HG02759 (cell line): ENCODE data around the gene AEBP2.
A peak's percentile ranks its signal among the peaks of the same experiment; 100 is the strongest.

Source experiments
- ATAC-seq: cut with Tn5 transposase; IDR thresholded peaks from one replicate; pipeline ENCODE4 v1.9.1; 2021; ENCODE audit warnings: mild to moderate bottlenecking, moderate library complexity; ENCODE audit not compliant: unreplicated experiment

AEBP2 gene

GRCh38 chr12:19548834-19549233 is 109.5 kb downstream of the AEBP2 start:
- ATAC-seq = no peak

- ATAC-seq = peak; percentile 71
These were observed 111.3 kb downstream of the AEBP2 start for GRCh38 chr12:19550626-19551025.

- ATAC-seq = peak; percentile 70
These were observed 113.3 kb downstream of the AEBP2 start for GRCh38 chr12:19552441-19553097.

GRCh38 chr12:19553175-19553574 is 113.9 kb downstream of the AEBP2 start:
- ATAC-seq = no peak

- no peak for ATAC-seq
These were observed 122.2 kb downstream of the AEBP2 start for GRCh38 chr12:19561411-19561961.
